Measurements from ENCODE around the gene FUT7.
"Not testable (repeated sequence)": the region's sequence is repeated elsewhere in the genome, so short reads cannot be mapped to it uniquely, and the experiment has no call there.

Gene FUT7

GRCh38 chr9:137033481-137033880 is 1.6 kb upstream of the FUT7 start:
- DNase-seq (ENCODE audit: low spot score): not testable (repeated sequence)

DNA sequence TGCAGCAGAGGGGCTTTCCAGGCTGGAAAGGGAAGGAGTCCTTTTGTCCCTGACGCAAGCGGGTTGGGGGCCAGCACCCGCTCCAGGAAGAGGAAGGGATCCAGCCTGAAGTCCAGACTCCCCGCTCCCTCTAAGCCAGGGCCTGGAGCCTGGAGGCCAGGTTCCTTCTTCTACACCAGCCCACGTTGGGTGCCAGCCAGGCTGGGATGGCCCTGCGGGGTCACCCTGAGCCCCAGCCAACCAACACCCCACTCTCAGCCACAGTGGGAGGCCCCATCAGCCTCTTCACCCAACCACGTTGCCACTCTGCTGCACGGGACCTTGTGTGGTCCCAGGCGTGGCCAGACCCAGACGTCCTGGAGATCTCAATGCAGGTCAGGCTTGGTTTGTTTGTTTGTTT is 970 bp upstream of the FUT7 start:
- DNase-seq (ENCODE audit: low spot score): no peak

DNA sequence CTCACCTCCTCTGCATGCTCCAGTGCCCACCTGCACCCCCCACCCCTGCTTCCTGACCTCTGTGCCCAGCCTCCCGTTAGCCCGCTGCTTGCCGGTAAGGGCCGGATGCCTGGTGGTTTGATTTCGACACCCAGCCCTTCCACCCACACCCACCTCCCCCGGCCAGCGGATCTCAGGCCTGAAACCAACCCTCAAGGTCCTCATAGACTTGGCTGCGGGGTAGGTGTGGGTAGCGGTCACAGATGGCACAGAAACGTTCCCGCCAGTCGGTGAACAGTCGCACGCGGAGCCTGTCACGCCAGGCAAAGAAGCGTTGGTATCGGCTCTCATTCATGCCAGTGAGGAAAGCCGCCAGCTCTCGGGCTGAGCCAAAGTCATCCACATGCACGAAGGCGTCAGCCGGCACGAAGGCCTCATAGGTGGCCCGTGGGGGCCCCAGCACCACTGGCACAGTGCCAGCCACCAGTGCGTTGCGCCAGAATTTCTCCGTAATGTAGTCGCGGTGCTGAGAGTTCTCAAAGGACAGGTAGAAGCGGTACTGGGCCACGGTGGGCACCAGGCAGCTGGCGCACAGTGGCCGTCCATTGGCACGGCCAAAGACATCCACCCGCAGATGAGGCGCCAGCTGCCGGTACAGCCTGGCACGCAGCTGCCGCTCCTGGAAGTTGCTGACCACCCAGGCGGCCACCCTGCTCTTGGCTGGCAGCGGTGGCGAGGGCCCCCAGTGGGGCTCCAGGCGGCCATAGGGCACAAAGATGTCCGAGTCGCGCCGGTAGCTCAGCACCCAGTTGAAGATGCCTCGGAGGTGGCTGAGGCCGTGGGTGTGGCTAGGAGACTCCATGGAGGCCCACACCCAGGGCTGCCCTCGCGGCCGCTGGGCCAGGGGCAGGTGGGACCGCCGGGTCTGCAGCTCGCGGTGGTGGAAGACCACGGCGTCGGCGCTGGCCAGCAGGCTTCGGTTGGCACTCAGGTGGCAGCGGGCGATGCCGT is 1.1 kb downstream of the FUT7 start:
- DNase-seq (ENCODE audit: low spot score): no peak

DNA sequence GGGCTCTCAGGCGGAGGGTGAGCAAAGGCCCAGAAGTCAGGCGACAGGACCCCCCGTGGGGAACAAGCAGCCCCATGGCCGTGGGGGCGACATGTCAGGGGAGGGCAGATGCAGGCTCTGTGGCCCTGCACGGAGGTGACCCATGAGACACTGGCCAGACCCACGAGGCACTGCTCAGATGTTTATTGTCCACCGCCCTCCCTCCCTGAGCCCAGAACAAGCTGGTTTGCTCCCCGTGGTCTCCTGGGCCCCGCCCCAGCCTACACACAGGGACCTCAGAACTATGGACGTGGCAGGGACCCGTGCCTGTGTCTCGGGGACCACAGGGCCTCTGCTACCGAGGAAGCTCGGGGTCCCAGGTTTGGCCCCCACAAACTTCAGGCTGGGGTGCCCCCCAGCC is 1.9 kb downstream of the FUT7 start:
- DNase-seq (ENCODE audit: low spot score): no peak

GRCh38 chr9:137029058-137029936 is 2.6 kb downstream of the FUT7 start:
- peak; percentile 72 for DNase-seq (ENCODE audit: low spot score)

DNA sequence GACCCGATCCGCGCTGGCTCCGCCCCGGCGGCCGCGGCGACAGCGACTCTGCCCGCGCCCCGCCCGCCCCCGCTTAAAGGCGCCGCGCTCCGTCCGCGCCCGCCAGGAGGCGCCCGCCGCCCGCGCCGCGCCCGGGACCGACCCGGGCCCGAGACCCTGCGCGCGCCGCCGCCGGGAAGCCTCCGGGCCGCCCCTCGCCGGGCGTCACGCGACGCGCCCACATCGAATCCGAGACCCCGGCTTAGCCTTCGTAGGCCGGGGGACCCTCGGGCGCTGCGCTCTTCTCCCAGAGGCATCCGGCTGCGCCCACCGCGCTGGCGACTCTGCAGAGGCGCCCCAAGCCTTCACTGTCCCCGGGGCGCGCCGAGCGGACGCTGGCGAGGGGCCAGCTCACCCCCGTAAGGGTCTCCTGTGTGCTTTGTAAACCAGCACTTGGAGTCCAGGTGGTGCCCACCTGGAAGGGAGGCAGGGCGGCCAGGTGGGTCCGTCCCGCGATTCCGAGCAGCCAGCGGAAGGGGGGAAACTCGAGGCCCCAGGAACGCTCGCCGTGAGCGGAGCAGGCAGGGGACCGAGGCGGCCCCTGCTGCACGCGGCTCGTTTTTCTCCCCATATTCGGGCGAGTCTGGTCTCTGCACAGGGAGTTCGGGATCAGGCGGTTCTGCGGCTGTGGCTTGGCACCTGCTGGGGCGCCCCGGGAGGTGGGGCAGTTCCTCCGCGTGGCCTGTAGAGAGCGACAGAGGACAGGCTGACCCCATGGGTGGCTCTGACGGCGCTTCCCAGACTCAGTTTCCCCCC is 3.4 kb downstream of the FUT7 start:
- peak; percentile 81 for DNase-seq (ENCODE audit: low spot score)

DNA sequence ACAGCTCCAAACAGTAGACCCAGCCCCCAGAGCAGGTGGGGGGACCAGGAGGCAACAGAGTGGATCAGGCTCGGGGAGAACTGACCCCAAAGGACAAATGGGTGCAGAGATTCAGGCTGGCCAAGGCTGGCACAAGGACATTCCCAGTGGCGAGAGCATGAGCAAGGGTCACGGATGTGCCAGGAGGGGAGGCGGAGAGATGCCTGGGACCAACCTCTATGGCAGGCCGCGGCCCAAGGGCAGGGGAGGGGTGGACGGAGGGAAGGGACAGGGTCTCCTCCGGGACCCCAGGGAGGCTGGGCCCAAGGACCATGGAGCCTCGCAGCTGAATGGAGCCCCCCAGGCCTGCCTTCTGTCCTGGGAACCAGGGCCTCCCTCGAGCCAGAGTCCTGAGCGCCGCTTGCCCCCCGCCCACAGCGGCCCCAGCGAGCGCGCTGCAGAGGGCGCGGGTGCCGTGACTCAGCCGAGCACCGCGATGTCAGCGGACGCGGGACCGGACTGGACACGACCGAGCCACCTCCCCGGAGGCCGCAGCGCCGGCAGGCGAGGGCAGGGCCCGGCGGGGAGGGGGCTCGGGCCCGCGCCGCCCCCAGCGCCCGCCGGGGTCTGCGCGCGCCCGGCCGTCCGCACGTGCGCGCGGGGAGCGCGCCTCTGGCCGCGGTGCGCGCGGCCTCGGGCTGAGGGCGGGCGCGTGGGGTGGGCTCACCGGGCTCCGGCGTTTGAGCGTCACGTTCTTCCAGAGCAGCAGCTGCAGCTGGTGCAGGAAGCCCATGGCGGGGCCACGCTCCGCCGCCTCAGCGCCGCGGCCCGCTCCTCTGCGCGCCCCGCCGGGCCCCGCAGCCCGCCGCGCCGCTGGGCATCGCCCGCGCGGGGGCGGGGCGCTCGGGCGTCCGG is 4.3 kb downstream of the FUT7 start, which contains the start of gene ABCA2:
TSS of gene ABCA2 (minus strand) at position 869 of the 894 bp plus-strand sequence. CDS start at position 772, 97 bp downstream.
- DNase-seq (ENCODE audit: low spot score): peak; percentile 20

DNA sequence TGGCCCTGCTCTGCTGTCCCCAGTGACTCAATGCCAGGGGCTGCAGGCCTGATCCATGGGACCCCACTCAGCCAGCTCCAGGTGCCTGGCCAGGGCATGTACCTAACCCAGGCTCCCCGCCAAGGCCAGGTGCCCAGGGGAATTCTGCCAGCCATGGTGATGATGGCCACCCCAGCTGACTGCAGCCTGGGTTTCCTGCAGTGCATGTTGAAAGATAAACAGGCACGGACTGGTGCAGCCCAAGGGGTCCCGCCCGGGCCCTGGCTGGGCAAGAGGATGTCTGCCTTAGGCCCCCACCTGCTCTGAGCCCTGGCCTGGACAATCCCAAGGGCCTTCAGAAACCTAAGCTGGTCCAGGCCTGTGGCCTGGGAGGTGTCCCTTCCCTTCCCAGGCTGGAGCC is 5.1 kb downstream of the FUT7 start:
- DNase-seq (ENCODE audit: low spot score): no peak

- DNase-seq (ENCODE audit: low spot score): no peak
Measured at GRCh38 chr9:137026384-137026783, 5.5 kb downstream of the FUT7 start.

DNA sequence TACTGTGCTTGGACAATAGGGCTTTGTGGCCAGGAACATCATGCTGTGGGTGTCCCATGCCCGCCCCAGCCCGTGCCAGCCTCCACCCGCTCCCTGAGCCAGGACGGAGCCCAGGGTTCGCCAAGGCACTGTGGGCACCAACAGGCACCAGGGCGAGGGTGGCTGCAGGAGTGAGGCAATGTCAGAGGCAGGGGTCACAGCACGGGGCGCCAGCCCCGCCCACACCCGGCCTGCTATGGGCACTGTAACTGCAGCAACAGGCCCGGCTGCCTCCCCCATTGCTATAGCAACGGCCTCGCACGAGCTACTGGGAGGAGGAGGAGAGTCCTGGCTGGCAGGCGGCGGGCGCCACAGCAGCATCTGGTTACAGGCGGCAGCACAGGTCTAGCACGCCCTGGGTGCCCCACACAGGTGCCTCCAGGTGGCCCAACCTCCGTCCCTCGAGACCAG is 6.3 kb downstream of the FUT7 start:
- no peak for DNase-seq (ENCODE audit: low spot score)

- no peak for DNase-seq (ENCODE audit: low spot score)
Measured at GRCh38 chr9:137023583-137023991, 8.3 kb downstream of the FUT7 start.

DNA sequence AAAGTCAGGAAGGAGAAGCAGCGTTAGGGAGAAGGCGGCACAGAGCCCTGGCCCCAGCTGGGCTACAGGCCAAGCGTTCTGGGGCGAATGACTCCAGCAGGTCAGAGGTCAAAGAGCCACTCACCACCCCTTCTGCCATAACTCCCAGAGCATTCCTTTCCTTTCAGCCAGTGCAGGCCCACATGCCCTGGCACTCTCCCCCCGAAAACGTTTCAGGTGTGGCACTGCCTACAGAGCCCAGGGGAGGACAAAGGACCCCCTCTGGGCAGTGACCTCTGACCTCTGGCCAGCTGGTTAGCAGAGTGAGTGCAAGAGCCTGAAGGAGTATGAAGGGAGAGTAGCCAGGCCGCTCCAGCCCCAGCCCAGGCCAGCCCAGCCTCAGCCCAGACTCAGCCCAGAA is 8.7 kb downstream of the FUT7 start:
- no peak for DNase-seq (ENCODE audit: low spot score)

DNA sequence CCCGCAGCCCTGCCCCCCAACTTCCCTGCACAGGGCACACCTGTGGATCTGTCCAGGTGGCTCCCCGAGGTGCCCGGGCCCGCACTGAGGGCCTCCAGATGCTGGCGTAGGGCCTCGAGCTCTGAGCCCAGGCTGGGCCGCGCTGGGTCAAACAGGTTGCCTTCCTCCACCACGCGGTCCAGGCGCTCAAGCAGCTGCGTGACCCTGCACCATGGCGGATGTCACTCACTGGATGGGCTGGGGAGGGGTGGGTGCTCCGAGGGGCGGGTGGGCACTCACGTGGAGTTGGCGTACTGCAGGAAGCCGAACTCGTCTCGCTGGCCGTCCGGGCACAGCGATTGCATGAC is 9.3 kb downstream of the FUT7 start:
- no peak for DNase-seq (ENCODE audit: low spot score)

- DNase-seq (ENCODE audit: low spot score): peak; percentile 89
Measured at GRCh38 chr9:137021979-137022661, 9.8 kb downstream of the FUT7 start.

GRCh38 chr9:137021568-137021978 is 10.3 kb downstream of the FUT7 start:
- DNase-seq (ENCODE audit: low spot score): no peak

GRCh38 chr9:137020771-137021567 is 10.9 kb downstream of the FUT7 start:
- no peak for DNase-seq (ENCODE audit: low spot score)

DNA sequence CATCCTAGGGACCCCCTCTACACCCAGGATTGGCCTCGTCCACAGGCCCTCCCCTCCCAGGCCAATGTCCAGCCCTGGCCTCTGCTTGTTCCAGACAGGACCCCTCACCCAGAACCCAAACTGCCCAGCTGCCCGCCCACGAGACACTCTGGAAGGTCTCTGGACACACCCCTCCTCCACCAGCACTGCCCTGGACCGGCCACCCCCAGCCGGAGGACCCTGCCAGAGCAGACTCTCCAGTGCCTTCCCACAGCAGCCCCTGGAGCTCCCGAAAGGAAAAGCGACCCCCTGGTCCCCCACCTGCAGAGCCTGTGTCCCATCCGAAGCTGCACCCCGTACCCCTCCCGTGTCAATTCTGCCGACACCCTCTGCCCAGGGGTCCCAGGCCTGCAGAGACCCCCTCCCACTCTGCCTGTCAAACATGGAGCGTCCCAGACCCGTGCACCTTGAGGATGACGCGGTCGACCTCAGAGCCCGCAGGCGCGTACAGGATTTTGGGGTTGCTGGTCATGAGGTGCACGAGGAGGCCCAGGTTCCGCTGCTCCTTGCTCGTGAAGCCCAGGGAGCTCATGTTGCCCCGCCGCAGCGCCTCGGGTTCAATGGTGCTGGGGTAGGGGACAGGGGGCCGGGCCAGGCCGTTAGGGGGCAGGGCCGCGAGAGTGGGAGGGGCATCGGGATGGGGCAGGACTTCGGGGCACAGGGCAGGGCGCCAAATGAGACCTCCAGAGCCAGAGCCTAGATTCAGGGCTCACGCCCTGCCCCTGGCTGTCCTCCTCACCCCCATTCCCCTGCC is 11.8 kb downstream of the FUT7 start:
- no peak for DNase-seq (ENCODE audit: low spot score)

DNA sequence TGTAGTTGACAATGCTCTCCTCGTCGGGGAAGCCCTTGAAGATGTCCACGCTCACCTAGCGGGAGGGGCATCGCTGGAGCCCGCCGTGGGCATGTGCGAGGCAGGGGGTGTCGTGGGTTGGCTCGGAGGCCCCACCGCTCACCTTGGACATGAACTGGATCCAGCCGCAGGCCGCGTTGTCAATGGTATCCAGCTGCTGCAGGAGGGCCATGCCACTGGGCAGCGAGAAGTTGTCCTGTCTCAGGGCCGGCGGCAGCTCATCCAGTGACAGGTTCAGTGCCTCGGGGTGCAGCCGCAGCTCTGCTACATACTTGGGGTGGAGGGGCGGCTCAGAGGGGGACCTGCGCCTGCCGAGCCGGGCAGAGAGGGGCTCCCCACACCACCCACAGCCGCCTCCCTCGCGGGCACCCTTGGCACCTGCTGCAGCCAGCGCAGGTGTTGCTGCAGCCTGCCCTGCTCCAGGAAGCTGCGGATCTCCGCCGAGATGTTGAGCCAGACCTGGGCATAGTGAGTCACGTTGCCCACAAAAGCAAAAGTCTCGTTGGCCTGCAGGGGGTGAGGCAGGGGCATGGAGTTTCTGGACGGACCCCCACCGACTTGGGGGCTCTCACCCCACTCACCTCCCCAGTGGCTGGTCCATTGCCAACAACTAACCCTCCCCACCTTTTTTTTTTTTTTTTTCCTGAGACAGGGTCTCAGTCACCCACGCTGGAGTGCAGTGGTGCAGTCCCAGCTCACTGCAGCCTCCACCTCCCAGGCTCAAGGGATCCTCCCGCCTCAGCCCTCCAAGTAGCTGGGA is 12.9 kb downstream of the FUT7 start:
- no peak for DNase-seq (ENCODE audit: low spot score)
